ENCODE results near the gene KCND3. TPM values are rescaled to one million over a fixed set of nuclear protein-coding genes. Genes with fewer than 3 reads are reported as not detected.
A peak's percentile ranks its signal among the peaks of the same experiment; 100 is the strongest.

KCND3 gene
- total RNA-seq, 4 donors from 2014 or later, result 1.4 to 3.5 (median 3.0) TPM

- Histone ChIP-seq H3K9me3 (no peaks in the 10 kb centered on the region), H3K36me3 (no peaks in the 10 kb centered on the region), H3K27me3 (no peaks in the 10 kb centered on the region), H3K4me1 (no peaks in the 10 kb centered on the region), H3K4me3 (no peak overlapping the region), H3K27ac (no peak overlapping the region)
- TF ChIP-seq EP300 (IDR thresholded peaks at IDR 0.05; ENCODE audit: low read depth) (no peak), CTCF (IDR thresholded peaks at IDR 0.05) (no peak), POLR2AphosphoS5 (IDR thresholded peaks at IDR 0.05) (no peak), POLR2A (IDR thresholded peaks at IDR 0.05) (no peak)
- intact Hi-C loops (cut with DNase I; ENCODE audit: low total_unique reads) (no loop called here), in situ Hi-C loops (cut with MboI; ENCODE audit: low pct_ligation_motif_present in 1 of 4, low pct_unique_long_range_greater_than_20kb in 1 of 4, low sequenced_read_pairs in 3 of 4) (no loop called here)
- no peak for DNase-seq
Observed at GRCh38 chr1:111998332-111998731, 8.9 kb upstream of the KCND3 start.

- Histone ChIP-seq H3K27me3 (peaks cover 51% of the 10 kb centered on the region), H3K4me3 (no peak overlapping the region), H3K27ac (peak overlapping the region; percentile 56 to 73 (median 65)), H3K4me1 (peaks cover 3 to 32% (median 26%) of the 10 kb centered on the region in 4 donors), H3K36me3 (no peaks in the 10 kb centered on the region), H3K9me3 (no peaks in the 10 kb centered on the region)
- WGBS, 2 donors (ENCODE audit: low coverage in 1 of 2), result 67 to 75% methylated on average over 4 to 10 of the region's 10 CpGs
- in situ Hi-C loops (cut with MboI; ENCODE audit: low pct_ligation_motif_present in 1 of 4, low pct_unique_long_range_greater_than_20kb in 1 of 4, low sequenced_read_pairs in 3 of 4), result no loop called here
- no peak for DNase-seq
- TF ChIP-seq POLR2AphosphoS5 (IDR thresholded peaks at IDR 0.05) (peak in 1 of 3 donors; percentile 17), POLR2A (IDR thresholded peaks at IDR 0.05) (no peak)
- intact Hi-C loops (cut with DNase I; ENCODE audit: low total_unique reads), result no loop called here
Observed at GRCh38 chr1:111992476-111992875, 3.0 kb upstream of the KCND3 start.

- peak; percentile 9 to 60 (median 35) for TF ChIP-seq POLR2AphosphoS5 (IDR thresholded peaks at IDR 0.05)
- no peak for TF ChIP-seq POLR2A (IDR thresholded peaks at IDR 0.05)
- TF ChIP-seq EP300 (IDR thresholded peaks at IDR 0.05; ENCODE audit: low read depth), result no peak
- no peak for TF ChIP-seq CTCF (IDR thresholded peaks at IDR 0.05)
- in situ Hi-C loops (cut with MboI; ENCODE audit: low pct_ligation_motif_present in 1 of 4, low pct_unique_long_range_greater_than_20kb in 1 of 4, low sequenced_read_pairs in 3 of 4) (no loop called here), intact Hi-C loops (cut with DNase I; ENCODE audit: low total_unique reads) (no loop called here)
- 2% methylated on average over 28 of the region's 37 CpGs; no CpG with 5 or more reads in 1 of the 2 donors for WGBS, 2 donors (ENCODE audit: low coverage in 1 of 2)
- Histone ChIP-seq H3K27me3 (peaks cover 57% of the 10 kb centered on the region), H3K36me3 (no peaks in the 10 kb centered on the region), H3K27ac (peak overlapping the region; percentile 64 to 74 (median 70)), H3K9me3 (no peaks in the 10 kb centered on the region), H3K4me1 (peaks cover 3 to 32% (median 26%) of the 10 kb centered on the region in 4 donors), H3K4me3 (peak overlapping the region; percentile 50 to 75 (median 56))
- DNase-seq, result peak; percentile 72
Observed at GRCh38 chr1:111990878-111991718, 1.6 kb upstream of the KCND3 start.

- WGBS, 2 donors (ENCODE audit: low coverage in 1 of 2), result 2% methylated on average over 61 of the region's 72 CpGs; no CpG with 5 or more reads in 1 of the 2 donors
- Histone ChIP-seq H3K27me3 (peaks cover 57% of the 10 kb centered on the region), H3K27ac (peak overlapping the region; percentile 64 to 74 (median 70)), H3K9me3 (no peaks in the 10 kb centered on the region), H3K4me3 (peak overlapping the region; percentile 50 to 75 (median 56)), H3K36me3 (no peaks in the 10 kb centered on the region), H3K4me1 (peaks cover 3 to 32% (median 26%) of the 10 kb centered on the region in 4 donors)
- intact Hi-C loops (cut with DNase I; ENCODE audit: low total_unique reads), result no loop called here
- DNase-seq, result peak; percentile 28
- TF ChIP-seq EP300 (IDR thresholded peaks at IDR 0.05; ENCODE audit: low read depth) (no peak), CTCF (IDR thresholded peaks at IDR 0.05) (no peak), POLR2AphosphoS5 (IDR thresholded peaks at IDR 0.05) (no peak), POLR2A (IDR thresholded peaks at IDR 0.05) (no peak)
- in situ Hi-C loops (cut with MboI; ENCODE audit: low pct_ligation_motif_present in 1 of 4, low pct_unique_long_range_greater_than_20kb in 1 of 4, low sequenced_read_pairs in 3 of 4), result no loop called here
Observed at GRCh38 chr1:111990026-111990877, 784 bp upstream of the KCND3 start.
